Stimulated activated naive CD4-positive, alpha-beta T cell treated with Interleukin-2 at 50 U/mL for 16 hours (primary cell): ENCODE results near the gene ALG14.

Experiments
- DNase-seq: peaks from one replicate; lab custom pipeline; 2025; lab: John Stamatoyannopoulos, UW

ALG14 gene

DNA sequence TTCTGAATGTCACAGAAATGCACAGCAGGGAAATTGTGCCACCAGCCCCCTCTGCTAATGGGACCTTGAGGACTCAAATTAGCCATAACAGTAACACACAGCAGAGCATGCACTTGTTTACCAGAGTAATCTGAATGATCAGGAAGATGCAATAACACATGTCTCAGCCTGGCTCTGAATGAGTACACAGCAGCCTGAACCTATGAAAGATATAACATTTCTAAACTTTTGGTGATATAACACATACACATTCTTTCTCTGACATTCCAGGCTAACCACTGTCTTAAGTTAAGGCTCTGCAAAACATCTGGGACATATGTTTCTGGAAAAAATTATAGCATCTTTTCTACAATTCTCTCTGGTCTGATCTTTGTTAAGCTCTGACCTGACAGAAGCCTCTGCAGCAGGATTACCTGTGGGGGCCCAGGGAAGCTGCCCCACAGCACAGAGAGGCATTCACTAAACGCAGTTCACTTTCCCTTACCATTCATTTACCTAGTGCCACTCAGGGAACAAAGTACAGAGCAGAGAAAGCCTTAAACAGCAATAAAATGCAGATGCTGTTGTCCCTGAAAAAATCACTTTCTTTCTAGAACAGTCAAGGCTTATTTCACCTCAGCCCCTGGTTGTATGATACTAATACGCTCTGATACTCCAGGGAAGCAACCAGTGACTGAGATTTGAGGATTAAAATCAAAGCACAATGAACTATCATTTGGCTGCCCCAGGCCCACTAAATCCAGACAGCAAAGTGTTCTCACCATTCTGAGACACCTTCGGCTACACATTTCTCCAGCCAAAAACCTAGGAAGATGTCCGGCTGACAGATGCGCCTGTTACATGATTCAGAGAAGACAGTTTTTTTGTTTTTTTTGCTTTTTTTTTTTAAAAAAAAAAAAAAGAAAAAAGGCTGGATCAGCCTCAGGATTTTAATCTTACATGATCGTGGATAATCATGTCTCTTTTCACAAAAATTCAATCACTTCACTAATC, 91.9 kb downstream of the ALG14 start:
- no peak for DNase-seq

- DNase-seq: no peak
Measured at GRCh38 chr1:94979656-94980581, 92.8 kb downstream of the ALG14 start.

DNA sequence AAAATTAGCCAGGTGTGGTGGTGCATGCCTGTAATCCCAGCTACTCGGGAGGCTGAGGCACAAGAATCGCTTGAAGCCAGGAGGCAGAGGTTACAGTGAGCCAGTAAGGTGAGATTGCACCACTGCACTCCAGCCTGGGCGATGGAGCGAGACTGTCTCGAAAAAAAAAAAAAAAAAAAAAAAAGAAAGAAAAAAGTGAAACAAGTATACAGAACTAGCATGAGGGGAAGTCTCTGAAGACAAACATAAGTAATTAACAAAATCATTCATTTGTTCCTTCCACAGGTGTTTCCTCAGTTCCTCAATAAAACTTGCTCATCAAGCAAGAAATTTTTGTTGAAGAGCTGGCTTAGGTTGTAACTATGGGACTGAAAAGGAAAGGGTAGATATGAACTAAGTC, 93.6 kb downstream of the ALG14 start:
- no peak for DNase-seq

DNA sequence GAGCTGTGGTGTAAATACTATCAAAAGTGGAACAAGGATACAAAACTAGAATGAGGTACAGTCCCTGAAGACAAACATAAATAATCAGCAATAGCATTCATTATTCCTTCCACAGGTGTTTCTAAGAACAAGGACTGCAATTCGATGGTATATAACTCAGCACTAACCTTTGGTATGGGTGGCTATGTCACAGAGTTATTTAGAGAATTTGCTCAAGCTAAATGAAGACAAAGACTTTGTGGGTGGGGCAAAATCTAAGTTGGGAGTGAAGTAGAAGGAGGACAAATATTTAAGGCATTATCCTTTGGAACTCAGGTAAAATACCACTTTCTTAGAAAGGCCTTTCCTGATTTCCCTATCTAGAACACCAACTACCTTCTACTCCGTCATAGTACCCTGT, 94.3 kb downstream of the ALG14 start:
- no peak for DNase-seq

GRCh38 chr1:94976971-94977548, 95.7 kb downstream of the ALG14 start:
- DNase-seq: no peak

GRCh38 chr1:94974824-94975223, 97.9 kb downstream of the ALG14 start:
- no peak for DNase-seq

GRCh38 chr1:94974241-94974640, 98.5 kb downstream of the ALG14 start:
- DNase-seq: no peak

- no peak for DNase-seq
Measured at GRCh38 chr1:94973309-94973922, 99.3 kb downstream of the ALG14 start.

DNA sequence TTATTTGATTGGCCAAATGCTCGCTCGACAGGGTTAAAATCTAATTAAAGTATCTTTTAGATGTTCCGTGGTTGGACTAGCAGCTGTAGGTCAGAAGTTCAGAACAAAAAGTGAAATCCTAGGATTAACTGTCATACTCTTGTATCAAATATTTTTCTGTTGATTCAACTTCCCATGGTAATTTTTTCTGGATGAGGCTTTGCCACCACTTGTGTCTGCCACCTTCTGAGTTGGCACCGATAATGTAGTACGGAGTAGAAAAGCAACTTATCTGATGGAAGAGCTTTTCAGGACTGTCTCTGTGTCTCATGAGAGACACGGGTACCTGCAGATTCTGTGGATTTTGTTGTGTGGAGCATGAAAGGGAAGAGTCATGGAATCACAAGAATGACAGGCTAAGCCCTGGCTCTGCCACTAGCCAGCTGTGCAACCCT, 101.2 kb downstream of the ALG14 start:
- DNase-seq: no peak

- no peak for DNase-seq
Measured at GRCh38 chr1:94970783-94971182, 102.0 kb downstream of the ALG14 start.

DNA sequence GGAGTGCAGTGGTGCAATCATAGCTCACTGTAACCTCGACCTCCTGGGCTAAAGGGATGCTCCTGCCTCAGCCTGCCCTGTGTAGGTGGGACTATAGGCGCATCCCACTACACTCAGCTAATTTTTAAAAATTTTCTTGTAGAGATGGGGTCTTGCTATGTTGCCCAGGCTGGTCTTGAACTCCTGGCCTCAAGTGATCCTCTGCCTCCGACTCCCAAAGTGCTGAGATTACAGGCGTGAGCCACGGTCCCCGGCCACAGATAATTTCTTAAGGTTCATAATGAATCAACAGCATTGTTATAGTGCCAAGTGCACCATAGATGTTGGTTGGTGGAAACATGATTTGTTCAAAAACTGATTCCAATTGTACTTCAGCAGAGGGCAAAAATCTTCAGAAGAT, 103.6 kb downstream of the ALG14 start:
- DNase-seq: no peak

DNA sequence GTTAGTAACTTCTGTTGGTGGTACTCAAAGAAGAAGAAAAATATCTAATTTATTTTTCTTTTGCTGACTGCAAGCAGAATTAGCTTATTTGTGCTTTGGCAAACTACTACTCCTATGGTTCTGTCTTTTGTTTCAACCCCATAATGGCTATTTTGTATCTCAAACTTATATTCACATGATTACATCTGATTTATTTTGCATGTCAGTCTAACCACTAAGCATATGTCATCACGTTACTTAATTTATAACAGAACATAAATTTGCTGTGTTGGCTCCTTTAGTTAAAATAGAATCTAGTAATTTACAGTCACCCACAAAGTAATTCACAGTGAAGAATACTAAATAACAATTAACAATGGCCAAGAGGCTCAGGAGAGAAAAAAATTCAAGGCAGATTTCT, 106.7 kb downstream of the ALG14 start:
- no peak for DNase-seq

- DNase-seq: no peak
Measured at GRCh38 chr1:94963864-94964263, 108.9 kb downstream of the ALG14 start.

DNA sequence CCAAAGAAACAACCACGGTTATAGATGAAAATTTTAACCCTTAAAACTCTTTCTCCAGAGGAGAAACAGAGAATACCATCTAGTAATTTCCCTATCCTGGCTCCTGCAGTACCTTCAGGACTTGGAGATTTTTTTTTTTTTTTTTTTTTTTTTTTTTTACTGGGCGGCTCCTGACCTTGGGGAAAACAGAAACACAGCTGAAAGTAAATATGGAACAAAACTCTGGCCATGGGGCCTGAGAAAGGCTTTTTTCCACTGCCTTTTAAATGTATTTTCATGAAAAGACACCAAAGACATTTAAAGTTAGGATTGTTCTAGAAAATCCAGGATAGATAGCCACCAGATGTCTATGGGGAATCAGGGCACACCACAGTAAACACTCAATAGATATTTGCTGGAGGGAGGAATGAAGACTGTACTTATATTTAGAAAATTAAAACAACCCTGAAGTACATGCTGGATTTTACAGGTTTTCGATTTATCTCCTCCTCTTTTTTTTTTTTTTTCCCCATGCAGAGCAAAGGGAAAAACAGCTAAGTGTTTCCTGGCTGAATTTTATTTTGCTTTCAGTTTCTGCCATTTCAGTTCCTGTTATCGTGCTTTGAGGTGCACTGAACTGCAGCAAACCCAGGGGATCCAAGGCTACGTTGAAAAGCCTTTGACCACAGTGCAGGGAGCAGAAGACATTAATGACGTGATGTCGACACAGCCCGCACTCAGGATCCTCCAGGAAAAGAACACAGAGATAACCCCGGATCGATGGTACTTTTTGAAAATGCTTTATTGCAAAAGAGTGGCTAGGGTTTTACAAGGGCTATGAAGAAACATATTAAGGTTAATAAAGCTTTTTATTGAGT, 110.1 kb downstream of the ALG14 start:
- DNase-seq: no peak

- DNase-seq: no peak
Measured at GRCh38 chr1:94961988-94962387, 110.8 kb downstream of the ALG14 start.

- DNase-seq: no peak
Measured at GRCh38 chr1:94961582-94961981, 111.2 kb downstream of the ALG14 start.

DNA sequence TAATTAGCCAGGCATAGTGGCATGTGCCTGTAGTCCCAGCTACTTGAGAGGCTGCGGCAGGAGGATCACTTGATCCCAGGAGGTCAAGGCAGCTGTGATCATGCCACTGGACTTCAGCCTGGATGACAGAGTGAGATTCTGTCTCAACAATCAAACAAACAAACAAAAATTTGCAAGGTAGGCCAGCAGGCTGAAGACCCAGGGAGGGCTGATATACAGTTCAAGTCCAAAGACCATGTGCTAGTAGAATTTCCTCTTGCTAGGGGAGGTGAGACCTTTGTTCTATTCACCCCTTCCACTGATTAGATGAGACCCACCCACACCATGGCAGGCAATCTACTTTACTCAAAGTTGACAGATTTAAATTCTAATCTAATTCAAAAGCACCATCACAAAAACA, 114.7 kb downstream of the ALG14 start:
- no peak for DNase-seq

DNA sequence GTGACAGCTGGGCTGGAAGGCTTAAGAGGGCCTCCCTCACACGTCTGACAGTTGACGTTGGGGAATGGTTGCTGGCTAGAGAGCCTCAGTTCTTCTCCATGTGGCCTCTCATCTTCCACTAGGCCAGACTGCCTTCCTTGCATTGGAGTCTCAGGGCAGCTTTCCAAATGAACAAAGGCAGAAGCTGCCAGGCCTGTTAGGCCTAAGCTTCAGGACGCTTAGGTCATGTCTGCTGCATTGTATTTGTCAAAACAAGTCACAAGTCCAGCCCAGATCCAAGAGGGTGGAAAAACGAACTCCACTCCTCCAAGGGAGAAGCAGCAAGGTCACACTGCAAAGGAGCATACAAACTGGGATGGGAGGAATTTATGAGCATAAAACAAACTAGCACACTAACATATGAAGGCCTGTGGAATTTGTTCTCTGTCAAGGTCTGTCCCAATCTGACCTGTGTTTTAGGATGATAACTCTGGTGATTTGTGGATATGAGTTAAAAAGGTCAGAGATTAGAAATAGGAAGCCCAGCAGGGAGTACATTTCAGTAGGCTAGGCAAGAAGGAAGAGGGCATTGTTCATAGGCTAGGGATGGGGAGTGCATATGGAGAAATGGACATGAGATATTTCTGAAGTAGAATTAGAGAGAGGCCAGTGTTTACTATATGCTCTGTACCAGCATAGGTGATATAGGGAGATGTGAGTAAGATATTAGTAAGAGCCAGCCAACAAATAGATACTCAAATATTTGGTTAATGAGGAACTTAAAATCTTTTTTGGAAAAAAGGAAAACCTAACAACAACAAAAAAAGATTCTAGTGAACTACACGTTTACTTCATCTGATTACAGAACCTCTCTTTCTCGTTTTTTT, 116.8 kb downstream of the ALG14 start:
- no peak for DNase-seq

DNA sequence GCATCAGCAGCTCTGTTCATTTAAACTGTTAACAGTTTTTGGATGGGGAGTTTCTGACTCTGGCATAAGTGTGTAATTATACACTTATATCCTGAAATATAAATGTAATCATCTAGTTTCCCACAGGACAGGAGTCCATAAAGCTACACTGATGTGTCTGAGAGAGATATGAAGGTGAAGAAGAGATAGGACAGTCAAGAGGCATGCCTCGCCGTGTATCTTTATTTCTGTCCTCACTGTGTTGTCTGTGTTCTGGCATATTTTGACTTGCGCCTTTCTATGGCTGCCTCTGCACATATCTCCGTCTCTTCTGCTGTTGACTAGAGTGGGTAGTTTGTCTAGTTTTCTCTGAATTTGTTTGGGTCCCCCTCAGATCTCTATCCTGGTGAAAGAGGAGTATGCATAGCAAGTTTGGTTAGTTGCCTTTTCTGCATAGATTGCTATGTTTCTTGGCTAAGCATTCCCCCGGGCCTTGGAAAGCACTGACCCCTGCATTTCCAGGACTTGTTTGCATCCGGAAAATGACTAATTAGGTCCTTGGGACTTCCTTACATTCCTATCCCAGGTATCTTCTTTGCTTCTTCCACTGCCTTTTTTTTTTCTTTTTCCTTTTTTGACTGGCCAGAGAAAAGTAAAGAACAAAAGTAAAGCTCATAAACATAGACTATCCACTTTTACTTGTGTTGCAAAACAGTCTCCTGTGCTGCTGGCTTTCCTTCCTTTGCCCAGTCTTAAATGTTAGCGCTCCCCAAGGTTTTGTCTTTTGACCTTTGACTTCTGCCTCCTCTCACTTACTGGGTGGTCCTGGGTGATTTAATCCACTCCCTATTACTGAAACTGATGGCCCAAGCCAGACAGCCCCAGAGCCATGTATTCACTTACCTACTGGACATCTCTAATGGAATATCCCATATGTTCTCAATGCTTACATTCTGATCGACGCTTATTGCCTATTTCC, 118.2 kb downstream of the ALG14 start:
- no peak for DNase-seq
